Measurements from ENCODE around the gene SYT3. TPM values are rescaled to one million over a fixed set of nuclear protein-coding genes. Genes with fewer than 3 reads are reported as not detected.
"Not testable (repeated sequence)": the region's sequence is repeated elsewhere in the genome, so short reads cannot be mapped to it uniquely, and the experiment has no call there.

Gene SYT3
- total RNA-seq, 1 donor from 2014 or later = 20.4 TPM

DNA sequence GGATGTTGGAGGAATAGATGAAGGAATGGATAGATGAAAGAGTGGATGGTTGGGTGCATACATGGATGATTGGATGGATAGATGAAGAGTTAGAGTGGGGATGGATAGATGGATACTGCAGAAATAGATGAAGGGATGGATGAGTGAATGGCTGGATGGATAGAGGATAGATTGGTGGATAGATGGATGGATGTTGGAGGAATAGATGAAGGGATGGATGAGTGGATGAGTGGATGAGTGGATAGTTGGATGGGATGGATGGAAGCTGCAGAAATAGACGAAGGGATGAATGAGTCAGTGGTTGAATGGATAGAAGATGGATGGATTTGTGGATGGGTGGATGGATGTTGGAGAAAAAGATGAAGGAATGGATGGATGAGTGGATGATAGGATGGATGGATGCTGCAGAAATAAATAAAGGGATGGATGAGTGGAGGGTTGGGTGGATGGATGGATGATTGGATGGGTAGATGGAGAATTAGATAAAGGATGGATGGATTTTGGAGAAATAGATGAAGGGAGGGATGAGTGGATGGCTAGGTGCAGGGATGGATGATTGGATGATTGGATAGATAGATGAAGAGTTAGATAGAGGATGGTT, 4.7 kb upstream of the SYT3 start:
- no peak for FAIRE-seq
- no peak for DNase-seq (ENCODE audit: low spot score in 2 of 2)

DNA sequence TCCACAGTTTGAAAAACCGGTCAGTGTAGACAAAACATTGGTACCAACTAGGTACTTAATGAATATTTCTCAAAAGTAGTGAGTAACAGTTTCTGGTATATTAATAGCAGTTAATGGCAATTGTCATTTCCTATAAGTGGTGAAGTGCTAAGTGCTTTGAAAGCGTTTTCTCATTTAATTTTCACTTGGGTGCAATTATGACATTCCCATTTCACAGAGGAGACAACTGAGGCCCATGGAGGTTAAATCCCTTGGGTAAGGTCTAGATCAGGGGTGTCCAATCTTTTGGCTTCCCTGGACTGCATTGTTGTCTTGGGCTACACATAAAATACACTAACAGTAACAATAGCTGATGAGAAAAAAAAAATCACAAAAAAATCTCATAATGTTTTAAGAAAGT, 687 bp upstream of the SYT3 start:
- no peak for FAIRE-seq

DNA sequence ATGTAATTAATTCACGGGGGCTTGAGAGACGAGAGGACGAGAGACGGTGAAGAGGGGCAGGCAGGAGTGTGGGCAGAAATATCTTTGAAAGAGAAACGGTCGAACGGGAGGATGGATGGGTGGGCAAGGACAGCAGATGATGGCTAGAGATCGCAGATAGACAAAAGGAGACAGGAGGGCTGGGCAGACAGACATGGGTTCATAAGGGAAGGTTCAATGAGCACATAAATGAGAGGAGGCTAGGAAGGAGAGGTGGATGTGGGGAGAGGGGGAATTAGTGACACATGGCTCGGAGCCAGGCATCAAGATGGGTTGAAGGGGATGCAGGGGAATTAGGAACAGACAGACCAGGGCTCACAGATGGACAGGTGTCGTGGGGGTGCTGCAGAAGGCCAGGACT, 1.1 kb downstream of the SYT3 start:
- DNase-seq (ENCODE audit: low spot score in 2 of 2) (no peak), FAIRE-seq (no peak)

More for the DNA sequence above, 687 bp upstream of the SYT3 start:
- no peak for DNase-seq (ENCODE audit: low spot score in 2 of 2)

DNA sequence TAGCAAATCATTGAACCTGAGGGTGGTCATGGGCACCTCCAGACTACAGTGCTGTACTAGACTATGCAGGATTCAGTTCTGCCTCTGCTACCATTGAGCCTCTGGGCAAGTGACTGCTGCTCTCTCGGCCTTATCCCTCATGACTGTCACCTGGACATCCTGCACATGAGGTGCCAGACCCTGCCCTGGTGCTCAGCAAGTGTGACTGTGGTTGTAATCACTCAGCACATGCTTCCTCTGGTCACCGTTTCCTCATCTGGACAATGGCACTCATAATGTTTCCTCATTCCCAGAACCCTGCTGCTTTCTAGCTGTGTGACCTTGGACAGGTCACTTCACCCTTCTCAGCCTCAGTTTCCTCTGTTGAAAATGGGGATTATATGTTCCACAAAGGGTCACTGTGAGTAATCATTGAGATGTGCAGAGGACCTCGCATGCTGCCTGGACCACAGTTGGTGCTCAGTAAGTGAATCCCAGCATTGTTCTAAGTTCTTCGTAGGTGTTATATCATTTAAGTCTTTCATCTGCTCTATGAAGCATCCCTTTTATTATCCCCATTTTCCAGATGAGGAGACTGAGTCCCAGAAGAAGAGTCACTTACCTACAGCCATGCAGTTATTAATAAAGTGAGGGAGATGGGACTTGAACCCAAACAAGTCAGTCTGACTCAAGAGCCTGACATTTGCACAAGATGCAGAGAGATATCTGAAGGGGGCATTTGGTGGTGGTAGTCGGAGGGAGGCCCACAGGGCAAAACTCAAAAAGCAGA, 3.2 kb downstream of the SYT3 start:
- DNase-seq (ENCODE audit: low spot score in 2 of 2) (no peak), FAIRE-seq (no peak)

DNA sequence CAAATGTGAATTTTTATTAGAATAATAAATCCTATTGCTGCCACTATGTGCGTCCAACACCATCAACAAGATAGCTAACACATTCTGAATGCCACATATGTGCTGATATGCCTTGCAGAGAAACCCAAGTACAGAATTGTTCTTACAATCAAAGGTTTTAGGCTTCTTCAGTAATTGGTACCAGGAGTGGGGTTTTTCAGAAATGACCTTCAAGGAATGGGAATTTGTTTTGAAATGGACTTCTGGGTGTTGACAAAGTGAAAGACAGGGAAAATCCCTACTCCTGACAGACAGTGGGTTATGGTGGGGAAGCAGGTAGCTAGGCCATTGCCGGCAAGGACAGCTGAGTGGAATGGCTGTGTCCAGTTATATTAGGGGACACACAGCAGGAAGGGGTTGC, 5.7 kb downstream of the SYT3 start:
- no peak for FAIRE-seq

DNA sequence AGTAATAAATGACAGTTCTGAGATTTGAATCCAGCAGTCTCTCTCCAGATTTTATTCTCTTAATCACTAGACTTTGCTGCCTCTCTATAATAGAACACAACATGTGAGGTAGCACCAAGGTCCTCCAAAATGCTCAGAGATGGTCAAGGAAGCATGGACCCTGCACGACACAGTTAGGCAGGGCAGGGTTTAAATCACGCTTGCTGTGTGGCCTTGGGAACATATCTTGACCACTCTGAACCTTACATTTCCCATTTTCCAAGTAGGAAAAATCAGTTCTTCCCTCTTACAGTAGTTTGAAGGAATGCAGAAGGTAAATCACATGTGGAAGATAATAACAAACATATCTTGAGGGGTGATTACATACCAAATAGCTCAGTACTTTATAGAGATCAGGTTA, 6.3 kb downstream of the SYT3 start:
- DNase-seq (ENCODE audit: low spot score in 2 of 2) (no peak), FAIRE-seq (no peak)

More for the DNA sequence above, 5.7 kb downstream of the SYT3 start:
- no peak for DNase-seq (ENCODE audit: low spot score in 2 of 2)

DNA sequence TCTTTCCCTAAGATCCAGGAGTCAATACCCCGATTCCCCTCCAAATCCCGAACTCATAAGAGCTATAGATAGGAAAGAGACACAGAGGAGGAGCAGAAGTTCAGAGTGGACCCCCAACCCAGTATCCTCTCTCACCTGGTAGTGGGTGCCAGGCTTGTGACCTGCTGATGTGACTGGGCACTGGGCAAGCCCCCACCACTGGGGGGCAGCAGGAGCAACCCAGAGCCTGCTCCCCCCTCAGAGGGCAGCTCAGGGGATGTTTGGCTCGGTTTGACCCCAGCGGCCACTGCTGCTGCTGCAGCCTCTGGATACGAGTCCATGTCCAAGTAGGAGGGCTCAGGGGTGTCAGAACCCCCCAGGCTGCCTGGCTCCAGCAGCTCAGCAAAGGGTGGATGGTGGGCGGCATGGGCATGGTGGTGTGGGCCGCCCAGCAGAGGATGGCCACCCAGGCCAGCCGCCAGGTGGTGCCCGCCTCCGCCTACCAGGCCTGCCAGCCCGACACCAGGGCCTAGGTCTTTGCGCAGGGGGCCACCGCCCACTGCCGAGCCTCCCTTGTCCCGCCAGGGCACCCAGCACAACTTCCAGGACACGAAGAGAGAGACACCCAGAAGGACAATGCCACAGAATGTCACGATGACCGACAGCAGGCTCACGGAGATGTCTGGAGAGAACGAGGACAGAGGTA, 7.4 kb downstream of the SYT3 start:
- DNase-seq (ENCODE audit: low spot score in 2 of 2) (no peak), FAIRE-seq (no peak)

DNA sequence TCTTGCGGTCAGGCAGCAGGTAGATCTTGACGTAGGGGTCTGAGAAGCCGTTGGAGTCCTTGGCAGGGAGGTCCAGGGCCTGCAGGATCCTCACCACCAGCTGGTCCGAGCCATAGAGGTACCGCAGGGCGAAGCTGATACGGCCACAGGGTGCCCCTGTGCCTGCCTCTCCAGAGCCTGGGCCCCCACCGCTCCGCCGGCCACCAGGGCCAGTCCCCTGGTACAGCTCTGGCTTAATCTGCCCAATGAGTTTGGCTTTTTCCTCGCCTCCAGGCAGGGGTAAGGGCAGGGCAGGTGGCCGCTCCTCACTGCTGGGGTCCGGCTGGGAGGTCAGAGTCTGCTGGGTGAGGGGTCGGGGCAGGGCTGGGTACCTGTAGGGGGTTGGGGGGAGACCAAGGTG, 9.9 kb downstream of the SYT3 start:
- FAIRE-seq (no peak), DNase-seq (ENCODE audit: low spot score in 2 of 2) (no peak)

DNA sequence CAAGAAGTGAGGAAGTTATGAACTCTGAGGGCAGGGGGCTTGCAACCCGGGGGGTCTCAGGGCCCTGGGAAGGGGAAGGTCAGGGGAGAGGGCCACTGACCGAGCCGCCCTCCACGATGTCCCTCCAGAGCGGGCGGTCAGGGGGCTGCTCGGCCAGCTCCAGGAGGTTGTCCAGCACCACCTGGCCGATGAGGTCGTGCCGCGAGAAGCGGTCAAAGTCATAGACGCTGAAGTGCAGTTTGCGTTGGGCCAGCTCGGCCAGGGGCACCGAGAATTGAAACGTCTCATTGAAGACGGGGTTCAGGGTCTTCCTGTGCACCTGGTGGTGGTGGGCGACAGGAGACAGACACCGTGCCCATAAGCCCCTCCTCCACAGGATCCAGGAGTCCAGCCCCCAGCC, 10.5 kb downstream of the SYT3 start:
- FAIRE-seq = no peak

DNA sequence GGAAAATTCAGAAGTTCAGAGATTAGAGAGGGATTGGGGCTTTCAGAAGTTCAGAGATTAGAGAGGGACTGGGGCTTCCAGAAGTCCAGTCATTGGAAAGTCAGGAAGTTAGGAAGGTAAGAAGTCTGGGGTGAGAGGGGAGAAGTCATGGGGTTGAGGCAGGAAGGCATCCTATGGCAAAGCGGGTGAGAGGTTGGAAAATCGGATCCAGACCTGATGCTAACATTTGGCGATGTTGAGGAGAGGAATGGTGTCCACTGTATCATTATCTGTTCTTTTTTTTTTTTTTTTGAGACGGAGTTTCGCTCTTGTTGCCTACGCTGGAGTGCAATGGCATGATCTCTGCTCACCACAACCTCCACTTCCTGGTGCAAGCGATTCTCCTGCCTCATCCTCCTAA, 11.1 kb downstream of the SYT3 start:
- no peak for DNase-seq (ENCODE audit: low spot score in 2 of 2)
- no peak for FAIRE-seq

More for the DNA sequence above, 10.5 kb downstream of the SYT3 start:
- DNase-seq (ENCODE audit: low spot score in 2 of 2) = no peak

DNA sequence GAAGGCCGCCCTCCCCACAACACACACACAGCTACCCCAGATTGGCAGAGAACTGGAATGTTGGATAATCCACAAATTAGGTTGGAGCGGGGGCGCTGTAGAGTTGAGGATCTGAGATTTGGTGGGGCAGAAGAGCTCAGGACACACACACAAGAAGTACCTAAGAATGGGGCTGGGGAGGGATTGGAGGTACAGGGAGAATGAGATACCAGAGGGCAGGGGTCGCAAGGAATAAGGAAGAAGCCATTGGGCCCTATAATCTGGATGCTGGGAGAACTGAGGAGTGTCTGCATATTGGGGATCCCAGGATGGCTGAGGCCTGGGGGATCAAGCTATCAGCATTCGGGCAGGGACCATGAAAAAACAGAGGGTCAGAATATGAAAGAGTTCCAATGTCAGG, 11.5 kb downstream of the SYT3 start:
- no peak for DNase-seq (ENCODE audit: low spot score in 2 of 2)
- FAIRE-seq = no peak

DNA sequence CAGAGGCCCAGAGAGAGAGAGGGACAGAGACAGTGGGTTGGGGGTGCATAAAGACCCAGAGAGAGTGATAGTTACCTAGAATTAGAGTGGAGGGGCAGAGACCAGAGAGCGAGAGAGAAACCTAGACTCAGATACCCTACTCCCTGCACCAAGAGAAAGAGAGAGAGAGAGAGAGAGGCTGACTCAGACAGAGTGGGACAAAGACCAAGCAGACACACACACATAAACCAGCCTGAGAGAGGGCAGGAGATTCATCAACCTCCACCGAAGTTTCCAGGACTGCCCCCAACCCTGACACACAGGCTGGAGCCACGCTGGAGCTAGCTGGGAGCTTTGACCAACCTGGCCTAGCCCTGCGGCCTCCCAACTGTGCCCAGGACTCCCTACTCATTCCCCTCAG, 12.9 kb downstream of the SYT3 start:
- FAIRE-seq (no peak), DNase-seq (ENCODE audit: low spot score in 2 of 2) (no peak)

DNA sequence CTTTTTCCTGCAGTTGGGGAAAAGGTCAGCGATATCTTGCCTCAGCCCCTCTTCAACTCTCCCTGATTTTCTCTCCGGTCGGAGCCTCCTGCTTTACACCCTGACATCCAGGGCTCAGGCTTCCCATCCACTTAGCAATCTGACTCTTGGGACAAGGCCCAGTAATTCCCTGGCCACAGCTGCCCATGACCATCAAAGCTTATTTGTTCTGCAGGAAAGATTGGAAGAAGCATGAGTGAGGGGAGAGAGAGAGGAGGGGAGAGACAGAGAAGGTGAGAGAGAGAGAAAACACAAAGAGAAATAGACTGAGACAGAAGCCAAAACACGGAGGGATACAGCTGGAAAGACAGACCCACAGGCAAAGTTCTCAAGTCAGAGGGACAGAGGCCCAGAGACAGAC, 13.7 kb downstream of the SYT3 start:
- FAIRE-seq (no peak), DNase-seq (ENCODE audit: low spot score in 2 of 2) (no peak)

DNA sequence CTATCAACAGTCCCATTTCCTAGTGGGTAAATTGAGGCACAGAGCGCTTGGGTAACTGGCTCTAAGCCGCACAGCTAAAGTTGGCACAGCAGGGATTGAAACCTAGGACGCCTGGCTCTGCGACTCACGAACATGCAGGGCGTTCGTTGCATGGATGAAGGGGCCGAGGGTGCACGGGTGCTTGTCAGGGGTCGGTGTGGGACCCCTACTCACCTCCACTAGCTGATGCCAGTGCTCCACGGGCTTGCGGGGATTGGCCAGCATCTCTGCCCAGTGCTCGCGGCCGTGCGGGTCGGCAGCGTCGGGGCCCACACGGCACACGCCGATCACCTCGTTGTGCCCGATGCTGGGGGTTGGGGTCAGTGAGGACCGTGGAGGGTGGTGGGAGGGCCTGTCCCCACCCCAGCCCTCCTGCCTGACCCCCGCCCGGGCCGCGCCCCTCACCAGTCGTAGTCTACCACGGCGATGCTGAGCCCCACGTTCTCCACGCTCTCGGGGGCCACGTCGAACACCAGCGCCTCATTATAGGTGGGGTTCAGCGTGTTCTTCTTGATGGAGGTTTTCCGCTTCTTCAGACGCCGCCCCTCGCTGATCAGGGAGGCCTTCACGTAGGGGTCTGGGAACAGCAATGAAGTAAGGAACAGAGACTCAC, 14.6 kb downstream of the SYT3 start:
- FAIRE-seq (no peak), DNase-seq (ENCODE audit: low spot score in 2 of 2) (no peak)

DNA sequence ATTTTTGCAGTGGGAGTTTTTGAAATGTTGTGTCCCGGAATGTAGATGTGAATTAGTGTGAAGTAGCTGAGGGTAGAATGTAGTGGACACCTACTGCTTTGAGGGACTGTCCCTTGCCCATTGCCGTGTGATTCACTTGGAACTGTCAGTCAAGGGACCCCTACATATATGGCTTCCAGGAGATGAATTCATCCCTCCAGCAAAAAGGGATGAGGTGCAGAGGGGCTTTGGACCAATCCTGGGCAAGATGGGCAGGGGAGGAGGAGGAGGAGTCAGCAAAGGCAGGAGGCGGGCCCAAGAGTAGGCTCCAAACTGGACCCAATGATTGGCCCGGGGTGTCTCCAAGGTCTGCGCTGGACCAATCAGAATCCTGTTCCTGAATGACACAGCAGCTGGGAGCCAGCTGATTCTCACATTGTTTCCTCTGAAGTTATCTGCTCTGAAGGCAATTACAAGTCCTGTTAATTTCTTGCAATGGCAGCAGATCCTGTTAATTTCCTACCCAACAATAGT, 19.2 kb downstream of the SYT3 start:
- DNase-seq (ENCODE audit: low spot score in 2 of 2); FAIRE-seq: not testable (repeated sequence)

DNA sequence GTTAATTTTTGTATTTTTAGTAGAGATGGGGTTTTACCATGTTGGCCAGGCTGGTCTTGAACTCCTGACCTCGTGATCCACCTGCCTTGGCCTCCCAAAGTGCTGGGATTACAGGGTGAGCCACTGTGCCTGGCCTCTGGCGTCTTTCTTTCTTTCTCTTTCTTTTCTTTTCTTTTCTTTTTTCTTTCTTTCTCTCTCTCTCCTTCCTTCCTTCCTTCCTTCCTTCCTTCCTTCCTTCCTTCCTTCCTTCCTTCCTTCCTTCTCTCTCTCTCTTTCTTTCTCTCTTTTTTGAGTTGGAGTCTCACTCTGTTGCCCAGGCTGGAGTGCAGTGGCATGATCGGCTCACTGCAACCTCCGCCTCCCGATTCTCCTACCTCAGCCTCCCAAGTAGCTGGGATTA, 20.5 kb downstream of the SYT3 start:
- not testable (repeated sequence) for DNase-seq (ENCODE audit: low spot score in 2 of 2); FAIRE-seq

DNA sequence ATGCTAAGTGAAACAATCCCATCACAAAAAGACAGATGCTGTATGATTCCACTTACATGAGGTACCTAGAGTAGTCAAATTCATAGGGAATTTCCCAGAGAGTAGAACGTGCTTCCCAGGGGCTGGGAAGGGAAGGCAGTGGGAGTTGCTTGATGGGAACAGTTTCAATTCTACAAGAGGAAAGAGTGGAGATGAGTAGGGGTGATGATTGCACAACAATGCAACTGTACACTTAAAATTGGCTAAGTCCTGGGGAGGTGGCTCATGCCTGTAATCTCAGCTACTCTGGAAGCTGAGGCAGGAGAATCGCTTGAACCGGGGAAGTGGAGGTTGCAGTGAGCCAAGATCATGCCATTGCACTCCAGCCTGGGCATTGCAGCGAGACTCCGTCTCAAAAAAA, 21.3 kb downstream of the SYT3 start:
- FAIRE-seq; DNase-seq (ENCODE audit: low spot score in 2 of 2): not testable (repeated sequence)

DNA sequence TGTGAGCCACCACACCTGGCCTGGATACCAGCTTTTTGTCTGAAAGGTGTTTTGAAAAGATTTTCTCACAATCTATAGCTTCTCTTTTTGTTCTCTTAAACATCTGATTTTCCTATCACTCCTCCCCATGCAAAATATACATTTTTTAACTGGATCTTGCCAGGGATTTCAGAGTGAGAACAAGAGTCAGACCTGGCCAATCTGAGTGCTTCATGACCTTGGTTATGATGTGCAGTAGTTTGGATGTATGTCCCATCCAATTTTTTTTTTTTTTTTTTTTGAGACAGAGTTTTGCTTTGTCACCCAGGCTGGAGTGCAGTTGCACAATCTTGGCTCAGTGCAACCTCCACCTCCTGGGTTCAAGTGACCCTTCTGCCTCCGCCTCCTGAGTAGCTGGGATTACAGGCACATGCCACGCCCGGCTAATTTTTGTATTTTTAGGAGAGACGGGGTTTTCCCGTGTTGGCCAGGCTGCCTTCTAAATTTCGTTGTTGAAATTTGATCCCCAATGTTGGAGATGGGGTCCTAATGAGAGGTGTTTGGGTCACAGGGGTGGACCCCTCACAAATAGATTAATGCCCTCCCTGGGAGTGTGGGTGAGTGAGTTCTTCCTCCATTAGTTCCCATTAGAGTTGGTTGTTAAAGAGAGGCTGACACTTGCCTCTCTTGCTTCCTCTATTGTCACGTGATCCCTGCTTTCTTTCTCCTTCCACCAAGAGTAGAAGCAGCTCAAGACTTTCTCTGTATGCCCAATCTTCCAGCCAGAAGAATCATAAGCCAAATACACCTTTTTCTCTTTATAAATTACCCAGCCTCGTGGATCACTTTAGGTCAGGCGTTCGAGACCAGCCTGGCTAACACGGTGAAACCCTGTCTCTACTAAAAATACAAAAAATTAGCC, 26.9 kb downstream of the SYT3 start:
- not testable (repeated sequence) for FAIRE-seq; DNase-seq (ENCODE audit: low spot score in 2 of 2)

DNA sequence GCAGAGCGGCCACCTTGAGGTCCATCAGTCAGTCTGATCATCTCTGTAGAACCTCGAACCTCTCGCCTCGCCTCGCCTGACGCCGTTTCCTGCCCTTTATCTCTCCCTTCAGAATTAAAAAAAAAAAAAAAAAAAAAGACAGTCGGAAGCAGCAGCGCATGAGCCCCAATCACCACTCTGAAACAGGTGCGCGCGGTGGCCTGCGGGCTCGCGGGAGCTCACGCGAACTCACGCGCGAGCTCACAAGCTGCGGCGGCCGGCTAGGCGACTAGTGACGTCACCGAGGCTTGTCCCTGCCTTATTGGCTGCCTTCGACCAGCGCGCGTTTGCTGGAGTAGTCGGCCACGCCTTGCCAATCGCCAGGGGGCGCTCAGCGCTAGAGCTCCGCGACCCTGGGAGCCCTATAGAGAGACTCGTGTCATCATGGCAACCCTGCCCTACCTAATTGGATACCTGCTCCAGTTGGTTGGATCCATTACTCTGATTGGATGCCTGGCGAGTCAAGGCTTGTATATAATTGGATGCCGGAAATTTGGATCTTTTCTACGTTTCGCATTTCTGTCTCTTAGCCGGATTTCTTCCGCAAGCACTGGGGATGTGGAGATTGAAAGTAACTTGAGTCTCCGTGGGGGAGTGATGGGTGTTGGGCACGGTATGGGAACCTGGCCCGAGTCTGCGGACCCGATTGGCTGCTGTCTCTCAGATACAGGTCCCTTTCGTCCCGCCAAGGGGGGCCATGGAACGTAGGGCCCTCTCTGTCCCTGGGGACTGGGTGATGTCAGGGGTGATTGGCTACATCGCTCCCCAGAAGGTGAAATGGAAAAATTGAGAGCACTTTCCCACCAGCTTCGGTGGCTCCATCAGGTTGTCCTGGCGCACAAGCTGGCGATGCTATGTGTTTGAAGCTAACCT, 31.6 kb downstream of the SYT3 start:
- FAIRE-seq = no peak

More for the DNA sequence above, 31.6 kb downstream of the SYT3 start:
- DNase-seq (ENCODE audit: low spot score in 2 of 2) = peak; percentile 87 to 93

Data from frontal cortex (tissue), 4 donors.